Measurements from ENCODE around the gene ACAD9.
"Not testable (repeated sequence)": the region's sequence is repeated elsewhere in the genome, so short reads cannot be mapped to it uniquely, and the experiment has no call there.

The ACAD9 gene

GRCh38 chr3:128879125-128879969 is at the start of gene ACAD9:
Gene ACAD9 (plus strand): TSS chr3:128879620. CDS start chr3:128879692, 72 bp downstream.
- DNase-seq (ENCODE audit: low read depth) = peak; percentile 79

- not testable (repeated sequence) for DNase-seq (ENCODE audit: low read depth)
Measured at GRCh38 chr3:128829925-128830625, 49.3 kb upstream of the ACAD9 start.

GRCh38 chr3:128830762-128831161 is 48.7 kb upstream of the ACAD9 start:
- DNase-seq (ENCODE audit: low read depth) = not testable (repeated sequence)

GRCh38 chr3:128832979-128833378 is 46.4 kb upstream of the ACAD9 start:
- DNase-seq (ENCODE audit: low read depth) = not testable (repeated sequence)

- DNase-seq (ENCODE audit: low read depth) = no peak
Measured at GRCh38 chr3:128835096-128835495, 44.3 kb upstream of the ACAD9 start.

- no peak for DNase-seq (ENCODE audit: low read depth)
Measured at GRCh38 chr3:128841926-128842920, 37.2 kb upstream of the ACAD9 start.

GRCh38 chr3:128844502-128844901 is 34.9 kb upstream of the ACAD9 start:
- DNase-seq (ENCODE audit: low read depth) = no peak

- no peak for DNase-seq (ENCODE audit: low read depth)
Measured at GRCh38 chr3:128845119-128845777, 34.2 kb upstream of the ACAD9 start.

GRCh38 chr3:128845778-128846485 is 33.5 kb upstream of the ACAD9 start:
- peak; percentile 23 for DNase-seq (ENCODE audit: low read depth)

GRCh38 chr3:128846486-128846891 is 32.9 kb upstream of the ACAD9 start:
- no peak for DNase-seq (ENCODE audit: low read depth)

- no peak for DNase-seq (ENCODE audit: low read depth)
Measured at GRCh38 chr3:128847666-128848370, 31.6 kb upstream of the ACAD9 start.

GRCh38 chr3:128848936-128849335 is 30.5 kb upstream of the ACAD9 start:
- DNase-seq (ENCODE audit: low read depth) = no peak

- DNase-seq (ENCODE audit: low read depth) = no peak
Measured at GRCh38 chr3:128849911-128850455, 29.4 kb upstream of the ACAD9 start.

GRCh38 chr3:128850544-128850943 is 28.9 kb upstream of the ACAD9 start:
- DNase-seq (ENCODE audit: low read depth) = no peak

- DNase-seq (ENCODE audit: low read depth) = no peak
Measured at GRCh38 chr3:128851601-128852000, 27.8 kb upstream of the ACAD9 start.

GRCh38 chr3:128853826-128854225 is 25.6 kb upstream of the ACAD9 start:
- DNase-seq (ENCODE audit: low read depth) = no peak

GRCh38 chr3:128854475-128854874 is 24.9 kb upstream of the ACAD9 start:
- no peak for DNase-seq (ENCODE audit: low read depth)

GRCh38 chr3:128855569-128855968 is 23.9 kb upstream of the ACAD9 start:
- DNase-seq (ENCODE audit: low read depth) = no peak

- DNase-seq (ENCODE audit: low read depth) = no peak
Measured at GRCh38 chr3:128858167-128858566, 21.3 kb upstream of the ACAD9 start.

GRCh38 chr3:128859630-128860029 is 19.8 kb upstream of the ACAD9 start:
- DNase-seq (ENCODE audit: low read depth) = no peak
